AG09319 (cell line): ENCODE data around the gene HOXB3.

ENCODE experiments used
- DNase-seq: peaks from one replicate; pipeline ENCODE4 v3.0.0-alpha.2; 2010; ENCODE audit warnings: low read depth; ENCODE audit errors: extremely low read depth
- CTCF ChIP-seq: IDR thresholded peaks from 2 replicates; pipeline ENCODE4 v1.5.1; 2011; ENCODE audit warnings: low read depth, mild to moderate bottlenecking, inconsistent platforms, low read length, moderate library complexity

HOXB3 gene

GRCh38 chr17:48499248-48499647 is 90.8 kb downstream of the HOXB3 start:
- no peak for DNase-seq
- no peak for TF ChIP-seq CTCF
